Body of pancreas (tissue), 4 donors: ENCODE results near the gene MSX1.

ENCODE experiments used
- CTCF ChIP-seq, 7 experiments: fragments of 450-650 bp in 4 of 7; fragments of 200-600 bp in 3 of 7; sonication (generic) in 3 of 7; IDR thresholded peaks; one replicate each; pipeline ENCODE4 v1.5.1; 2016 to 2019; ENCODE audit warnings: antibody characterized with exemption in 7 of 7
- POLR2A ChIP-seq, 3 donors: fragments of 450-650 bp; IDR thresholded peaks; one replicate each; pipeline ENCODE4 v1.6.1; 2016; ENCODE audit warnings: antibody characterized with exemption in 3 of 3, mild to moderate bottlenecking in 2 of 3

GRCh38 chr4:4858527-4859324, 739 bp upstream of the MSX1 start:
- no peak for TF ChIP-seq CTCF (IDR thresholded peaks at IDR 0.05)
- TF ChIP-seq POLR2A (IDR thresholded peaks at IDR 0.05): no peak
